ENCODE data around the gene KIAA0408.

The KIAA0408 gene

DNA sequence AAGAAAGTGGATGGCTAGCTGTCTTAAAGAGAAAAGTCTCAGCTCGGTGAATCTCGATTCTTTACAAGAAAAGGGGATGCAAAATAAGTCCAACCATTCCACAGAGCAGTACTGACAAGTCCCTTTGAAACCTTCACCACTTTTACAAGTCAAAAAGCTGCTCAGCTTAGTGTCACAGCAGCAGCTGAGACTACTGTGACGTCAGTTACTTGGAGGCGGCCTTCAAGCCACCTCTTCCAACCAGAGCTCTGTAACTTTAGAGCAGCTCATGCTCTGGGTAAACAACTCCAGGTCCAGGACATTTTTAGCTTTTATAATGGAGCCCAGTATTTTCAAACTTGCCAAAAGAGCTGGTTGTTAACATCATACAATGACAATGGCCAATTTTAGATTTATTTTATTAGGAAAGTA lies at the start of gene KIAA0408:
Gene KIAA0408 (minus strand): TSS at position 159 of the 411 bp plus-strand sequence. CDS start 5,408 bp downstream, outside the sequence.
- DNase-seq, result no peak

DNA sequence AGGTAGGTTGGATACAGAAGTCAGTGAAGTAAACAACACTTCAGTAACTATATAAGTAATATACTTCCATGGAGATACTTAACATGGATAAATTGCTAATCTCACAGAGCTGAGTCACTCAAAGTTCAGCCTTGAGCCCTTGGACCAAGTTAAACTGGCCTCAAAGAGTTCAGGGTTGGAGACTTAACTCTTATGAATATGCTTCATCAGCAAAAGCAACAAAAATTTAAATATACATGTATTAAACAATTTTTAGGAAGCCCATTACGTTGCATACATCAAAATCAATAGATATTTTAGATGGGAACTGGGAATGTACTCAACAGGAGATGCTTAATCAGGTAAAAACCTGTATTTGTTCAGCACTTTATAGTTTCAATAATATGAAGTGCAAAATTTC lies 47.7 kb upstream of the KIAA0408 start:
- no peak for DNase-seq

DNA sequence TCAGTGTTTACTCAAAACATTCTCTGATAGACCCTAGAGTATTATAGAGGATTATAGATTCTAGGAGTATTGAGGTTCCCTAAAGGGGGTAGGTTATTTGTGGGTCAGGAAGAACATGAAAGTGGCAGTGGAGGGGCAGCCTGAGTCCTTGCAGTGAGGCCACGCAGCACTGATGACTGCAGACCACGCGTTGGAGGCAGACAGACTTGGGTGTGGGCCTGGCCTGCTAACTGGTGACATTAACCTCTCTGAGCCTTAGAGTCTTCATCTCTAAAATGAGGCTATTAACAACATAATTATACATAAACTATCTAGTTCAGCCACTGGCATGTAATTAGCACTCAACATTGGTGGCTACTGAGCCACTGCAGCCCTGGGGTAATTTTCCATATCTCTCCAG lies 43.8 kb upstream of the KIAA0408 start:
- no peak for DNase-seq

DNA sequence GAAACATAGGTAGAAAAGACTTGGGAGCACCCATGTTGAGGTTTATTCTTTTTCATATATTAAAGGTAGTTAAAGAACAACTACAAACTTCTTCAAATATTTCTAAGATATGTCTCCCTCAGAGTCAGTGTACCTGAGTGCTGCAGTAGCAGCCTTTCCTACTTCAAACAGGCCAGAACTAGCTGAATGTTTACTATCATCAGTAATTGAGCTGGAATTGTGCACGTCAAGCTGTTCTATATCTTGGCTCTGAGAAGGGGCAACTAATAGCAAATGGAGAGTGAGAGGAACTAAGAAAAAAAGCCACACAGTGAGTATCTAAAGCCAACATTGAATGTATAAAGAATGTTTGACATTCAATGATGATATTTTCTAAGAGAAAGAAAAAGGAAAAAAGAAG lies 38.2 kb upstream of the KIAA0408 start:
- DNase-seq, result no peak

DNA sequence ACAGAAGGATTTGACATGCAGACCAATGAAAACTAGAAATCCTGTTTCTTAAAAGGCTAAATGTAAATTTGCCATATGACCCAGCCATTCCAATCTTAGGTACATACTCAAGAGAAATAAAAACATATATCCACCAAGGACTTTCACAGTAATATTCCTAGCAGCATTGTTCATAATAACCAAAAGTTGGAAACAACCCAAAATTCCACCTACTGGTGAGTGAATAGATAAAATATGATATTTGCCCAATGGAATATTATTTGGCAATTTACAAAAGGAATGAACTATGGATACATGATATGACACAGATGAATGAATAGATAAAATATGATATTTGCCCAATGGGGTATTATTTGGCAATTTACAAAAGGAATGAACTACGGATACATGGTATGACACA lies 37.3 kb upstream of the KIAA0408 start:
- DNase-seq, result no peak

DNA sequence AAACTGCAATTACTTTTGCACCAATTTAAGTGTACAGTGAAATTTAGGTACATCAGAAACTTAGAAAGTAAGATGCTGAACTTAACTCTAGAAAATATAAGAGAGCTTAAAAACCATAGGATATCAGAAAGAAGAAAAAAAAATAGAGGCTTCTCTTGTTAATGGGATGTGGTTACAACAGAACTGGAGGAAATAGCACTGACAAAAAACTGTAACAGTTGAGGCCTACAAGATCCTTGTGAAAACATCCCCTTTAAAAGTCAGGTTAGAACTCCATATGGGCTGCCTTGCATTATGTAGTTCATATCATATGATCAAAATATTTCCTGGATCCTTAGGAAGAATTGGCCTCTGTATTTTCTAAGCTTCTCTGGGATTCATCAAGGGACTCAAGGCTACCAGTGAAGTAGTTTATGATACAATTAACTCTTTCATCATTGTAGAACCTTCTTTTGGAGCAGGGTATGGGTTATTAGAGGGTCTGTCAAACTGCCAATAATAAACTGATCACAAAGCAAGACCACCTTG lies 35.1 kb upstream of the KIAA0408 start:
- DNase-seq, result no peak

DNA sequence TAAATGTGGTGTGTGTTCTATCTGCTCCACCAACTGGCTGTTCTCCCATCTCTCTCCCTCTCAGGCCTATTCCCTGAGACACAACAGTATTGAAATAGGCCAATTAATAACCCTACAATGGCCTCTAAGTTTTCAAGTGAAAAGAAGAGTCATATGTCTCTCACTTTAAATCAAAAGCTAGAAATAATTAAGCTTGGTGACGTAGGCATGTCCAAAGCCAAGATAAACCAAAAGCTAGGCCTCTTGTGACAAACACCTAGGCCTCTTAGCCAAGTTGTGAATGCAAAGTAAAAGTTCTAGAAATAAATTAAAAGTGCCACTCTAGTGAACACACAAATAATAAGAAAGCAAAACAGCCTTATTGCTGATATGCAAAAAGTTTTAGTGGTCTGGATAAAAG lies 30.1 kb upstream of the KIAA0408 start:
- DNase-seq, result no peak

DNA sequence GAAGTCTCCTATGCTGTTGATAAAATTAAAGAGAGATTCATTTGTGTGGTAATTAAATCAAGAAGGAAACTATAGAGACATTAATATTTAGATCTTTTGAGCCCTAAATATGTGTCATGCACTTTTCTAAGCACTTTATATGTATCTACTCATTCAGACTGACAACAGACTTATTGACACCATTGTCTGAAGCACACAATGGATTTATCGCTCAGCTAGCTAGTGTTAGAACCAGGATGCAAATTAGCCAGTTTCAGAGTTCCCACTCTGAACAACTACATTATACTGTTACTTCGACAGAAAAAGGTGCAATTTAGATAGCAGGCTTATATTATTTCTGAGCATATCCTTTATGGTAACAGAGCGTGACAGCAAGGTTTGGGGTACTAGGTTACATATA lies 27.7 kb upstream of the KIAA0408 start:
- no peak for DNase-seq

DNA sequence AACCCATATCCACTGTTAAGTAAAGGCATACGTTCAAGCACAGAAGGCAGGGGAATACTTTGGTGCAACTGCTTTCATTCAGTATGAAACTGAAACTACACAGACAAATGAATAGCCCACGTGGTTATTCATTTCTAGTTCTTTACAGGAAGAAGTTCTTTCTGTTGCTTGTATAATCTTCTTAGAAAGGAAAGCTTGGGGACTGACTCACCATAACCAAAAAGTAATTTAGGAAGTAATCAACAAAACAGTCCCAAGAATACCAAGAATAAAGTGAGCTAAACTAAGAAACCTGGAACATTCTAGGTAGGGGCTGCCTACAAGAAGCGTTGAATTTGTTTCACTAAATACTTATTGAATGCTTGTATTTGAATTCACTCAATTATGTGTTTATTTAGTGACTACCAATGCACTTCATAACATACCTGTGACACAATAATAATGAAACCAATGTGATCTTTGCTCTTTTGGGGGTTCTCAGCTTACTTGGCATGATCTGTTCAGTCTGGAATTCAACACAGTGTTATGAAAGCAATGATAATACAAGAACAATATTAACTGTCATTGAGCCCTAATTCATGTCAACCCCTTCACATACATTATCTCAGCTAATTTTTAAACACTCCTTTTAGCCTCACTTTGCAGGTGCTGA lies 25.1 kb upstream of the KIAA0408 start:
- DNase-seq, result no peak

DNA sequence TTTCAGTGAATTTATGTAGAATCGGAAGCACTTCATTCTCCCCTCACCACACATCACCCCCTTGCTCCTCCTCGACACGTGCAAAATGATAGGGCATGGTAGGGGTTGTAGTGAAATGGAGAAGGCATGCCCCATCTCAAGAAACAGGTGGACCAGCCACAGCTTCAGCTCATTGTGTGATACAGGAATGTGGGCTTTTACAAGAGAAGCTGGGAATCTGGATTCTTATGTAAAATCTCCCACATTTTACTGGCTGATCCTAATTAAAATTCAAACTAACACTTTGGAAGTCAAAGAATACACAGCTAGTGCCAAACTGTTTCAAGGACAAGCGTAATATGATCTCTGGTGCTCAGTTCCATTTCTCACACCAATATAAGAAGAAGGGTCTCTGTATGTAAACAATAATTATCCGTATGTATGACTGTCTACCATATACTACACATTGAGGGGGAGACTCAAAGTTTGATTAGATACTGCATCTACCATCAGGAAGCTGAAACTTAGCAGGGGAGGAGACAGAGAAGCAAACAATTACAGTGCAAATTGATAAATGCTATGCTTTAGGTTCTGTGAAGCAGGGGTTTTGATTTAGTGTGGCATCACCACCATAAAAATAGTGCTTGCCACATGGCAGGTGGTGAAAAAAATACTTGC lies 24.3 kb upstream of the KIAA0408 start:
- no peak for DNase-seq

DNA sequence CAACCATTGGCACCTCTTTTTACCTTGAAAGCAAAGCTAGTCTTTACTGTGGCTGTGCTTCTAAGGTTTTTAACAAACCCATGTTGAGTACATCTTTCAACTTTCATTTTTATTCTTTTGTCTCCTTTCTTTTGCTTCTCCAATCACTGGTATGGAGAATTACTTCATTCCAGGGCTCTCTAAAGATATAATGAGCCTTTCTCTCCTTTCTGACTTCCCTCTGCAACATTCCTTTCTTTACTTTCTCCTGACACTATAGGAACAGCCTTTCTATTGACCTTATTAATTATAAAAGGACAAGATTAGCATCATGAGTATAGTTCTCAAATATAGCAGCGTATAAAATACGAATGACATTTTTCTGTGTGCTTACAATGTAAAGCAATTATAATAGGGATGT lies 23.1 kb upstream of the KIAA0408 start:
- DNase-seq, result no peak

DNA sequence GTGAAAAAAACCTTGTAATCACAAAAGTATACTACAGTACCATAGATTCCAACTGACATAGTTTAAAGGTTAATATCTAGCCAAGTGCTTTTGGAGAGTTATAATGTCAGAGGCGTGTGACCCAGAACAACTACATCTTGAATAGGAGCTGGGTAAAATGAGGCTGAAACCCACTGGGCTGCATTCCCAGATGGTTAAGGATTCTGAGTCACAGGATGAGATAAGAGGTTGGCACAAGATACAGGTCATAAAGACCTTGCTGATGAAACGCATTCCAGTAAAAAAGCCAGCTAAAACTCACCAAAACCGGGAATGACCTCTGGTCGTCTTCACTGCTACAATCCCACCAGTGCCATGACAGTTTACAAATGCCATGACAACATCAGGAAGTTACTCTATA lies 22.4 kb upstream of the KIAA0408 start:
- DNase-seq, result no peak

DNA sequence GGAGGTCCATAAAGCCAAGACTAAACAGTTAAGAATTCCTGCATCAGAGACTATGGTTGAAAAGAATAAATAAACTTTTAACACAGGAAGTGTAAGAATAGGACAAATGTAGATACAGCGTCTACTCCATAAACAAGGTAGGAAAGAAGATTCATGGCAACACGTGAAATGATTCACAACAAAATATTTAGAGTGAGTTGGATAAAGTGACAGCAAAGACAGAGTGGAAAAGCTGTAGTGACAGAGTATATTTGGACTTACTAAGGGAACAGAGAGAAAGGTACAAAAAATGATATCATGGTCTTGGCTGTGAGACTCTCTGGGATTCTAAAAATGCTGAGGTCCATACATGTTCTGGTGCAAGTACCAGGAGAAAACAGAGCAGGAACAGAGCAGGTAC lies 21.9 kb upstream of the KIAA0408 start:
- DNase-seq, result no peak

DNA sequence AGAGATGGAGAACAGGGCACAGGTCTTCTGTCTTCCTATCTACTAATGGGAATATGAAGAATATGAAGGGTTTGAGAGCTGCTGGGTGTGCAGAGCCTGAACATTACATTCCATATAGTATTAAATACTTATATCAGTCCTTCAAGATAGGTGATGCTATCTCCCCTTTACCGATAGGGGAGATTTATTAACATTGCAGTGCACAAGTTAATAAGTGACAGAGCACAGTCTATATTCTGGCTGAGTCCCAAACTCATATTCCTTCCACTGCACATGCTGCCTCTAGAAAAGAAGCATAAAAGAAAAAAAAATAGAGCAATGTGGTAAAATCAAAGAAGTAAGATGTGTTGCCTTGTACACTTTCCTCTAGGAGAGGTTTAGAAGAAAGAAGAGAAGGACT lies 18.5 kb upstream of the KIAA0408 start:
- DNase-seq, result no peak

DNA sequence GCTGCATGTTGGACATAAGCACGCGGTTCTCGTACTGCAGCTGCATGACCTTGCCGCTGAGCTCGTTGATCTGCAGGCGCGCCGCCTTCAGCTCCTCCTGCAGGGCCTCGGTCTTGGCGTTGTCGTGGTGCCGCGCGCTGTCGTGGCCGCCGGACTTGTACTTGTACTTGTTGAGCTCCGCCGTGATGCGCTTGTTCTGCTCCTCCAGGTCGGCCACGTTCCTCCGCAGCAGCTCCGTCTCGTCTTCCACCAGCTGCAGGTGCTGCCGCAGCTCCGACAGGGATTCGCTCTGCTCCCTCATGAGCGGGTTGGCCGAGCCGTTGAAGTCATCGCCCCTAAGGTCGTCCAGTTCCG lies 16.6 kb upstream of the KIAA0408 start:
- DNase-seq, result no peak

DNA sequence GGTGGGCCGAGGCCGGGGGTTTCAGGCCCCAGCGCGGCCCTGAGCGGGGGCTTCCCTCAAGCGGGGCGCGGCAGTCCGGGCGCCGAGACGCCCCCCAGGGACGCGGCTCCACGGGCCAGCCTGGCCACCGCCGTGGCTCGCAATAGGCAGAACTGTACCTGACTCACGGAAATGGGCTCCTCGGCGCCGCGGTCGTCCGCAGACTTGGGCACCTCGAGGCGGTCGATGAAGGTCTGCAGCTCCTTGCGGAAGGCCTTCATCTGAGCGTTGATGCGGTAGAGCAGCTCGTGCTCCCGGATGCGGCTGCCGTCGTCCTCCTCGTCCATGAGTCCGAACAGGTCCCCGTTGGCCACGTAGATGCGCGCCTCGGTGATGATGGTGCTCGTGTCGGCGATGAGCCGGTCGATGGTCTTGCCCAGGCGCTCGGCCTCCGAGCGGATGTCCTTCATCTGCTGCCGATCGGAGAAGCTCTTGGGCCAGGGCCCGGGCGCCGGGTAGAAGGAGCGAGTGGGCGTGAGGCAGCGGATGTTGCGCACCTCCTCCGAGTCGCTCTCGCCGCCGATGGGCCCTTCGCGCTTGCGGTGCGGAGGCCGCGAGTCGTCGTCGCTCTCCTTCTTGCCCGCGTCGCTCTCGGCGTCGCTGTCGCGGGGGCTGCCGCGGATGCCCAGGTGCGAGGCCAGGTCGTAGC lies 16.1 kb upstream of the KIAA0408 start:
- no peak for DNase-seq

DNA sequence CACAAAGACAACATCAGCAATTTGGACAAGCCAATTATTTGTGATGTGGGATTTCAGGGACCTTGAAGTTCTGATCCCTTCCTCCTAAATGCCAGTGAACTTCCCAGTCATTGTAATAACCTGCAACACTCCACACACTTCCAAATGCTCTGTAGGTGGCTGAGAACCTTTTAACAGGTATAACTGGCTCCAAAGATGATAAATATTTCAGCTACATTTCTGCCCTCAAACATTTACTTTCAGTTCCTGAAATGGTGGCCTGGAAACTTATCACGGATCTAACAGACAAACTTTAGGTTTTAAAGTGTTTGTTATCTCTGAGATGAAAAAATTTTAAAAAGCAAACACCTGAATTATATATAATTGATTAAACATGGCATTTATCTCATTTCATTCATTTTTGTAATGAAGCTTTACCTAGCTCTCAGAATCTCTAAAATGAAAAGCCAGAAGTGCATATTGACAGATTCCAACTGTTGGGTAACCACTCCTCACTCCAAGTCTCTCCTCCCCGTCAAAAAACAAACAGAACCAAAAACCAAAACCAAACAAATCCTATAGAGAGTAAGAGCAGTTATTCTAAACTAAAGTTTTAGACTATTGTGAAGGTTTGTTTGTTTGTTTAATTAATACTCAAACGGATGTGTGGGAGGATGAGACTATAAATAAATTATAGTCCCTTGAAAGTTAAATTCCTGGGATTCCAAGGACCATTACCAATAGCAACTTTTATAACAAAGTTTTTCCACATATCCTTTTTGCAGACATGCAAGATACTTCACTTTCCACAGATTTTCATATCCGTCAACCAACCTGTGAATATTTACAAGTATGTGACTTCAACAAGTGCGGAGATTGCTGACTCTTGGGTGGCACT lies 12.4 kb upstream of the KIAA0408 start:
- DNase-seq, result no peak

DNA sequence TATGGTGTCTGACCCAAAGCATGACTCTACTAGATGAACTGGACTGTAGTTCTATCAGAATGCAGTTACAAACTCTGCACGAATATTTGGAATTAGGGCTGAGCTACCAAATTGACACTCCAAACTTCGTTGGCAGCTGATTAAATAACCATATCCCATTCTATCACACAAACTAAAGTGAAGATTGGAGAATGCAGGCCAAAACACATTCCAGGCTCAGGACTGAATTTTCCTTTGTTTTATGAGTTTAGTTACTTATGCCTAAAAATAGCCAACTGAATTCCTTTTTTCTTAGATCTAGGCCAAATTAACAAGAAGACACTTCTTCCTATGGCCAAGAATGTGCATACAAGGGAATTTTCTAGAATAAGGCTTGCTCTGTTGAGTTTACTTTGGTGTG lies 9.7 kb upstream of the KIAA0408 start:
- DNase-seq, result no peak

DNA sequence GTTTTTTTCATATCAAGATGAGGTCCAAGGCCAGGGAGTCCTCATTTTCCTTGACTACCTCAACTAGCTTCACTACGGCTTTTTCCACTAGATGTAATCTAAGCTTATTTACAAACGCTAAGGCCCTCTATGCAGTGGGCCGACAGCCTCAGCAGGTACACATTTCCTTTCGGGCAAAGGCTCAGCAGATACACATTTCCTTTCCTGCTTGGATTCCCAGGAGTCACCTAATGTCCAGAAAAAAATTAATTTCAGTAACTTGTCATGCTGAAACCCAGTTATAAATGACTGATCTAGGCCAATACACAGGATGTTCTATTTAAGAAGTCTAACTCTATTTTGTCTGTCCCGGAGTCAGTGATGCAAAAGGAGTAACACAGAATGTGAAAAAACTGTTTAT lies 7.2 kb upstream of the KIAA0408 start:
- no peak for DNase-seq

DNA sequence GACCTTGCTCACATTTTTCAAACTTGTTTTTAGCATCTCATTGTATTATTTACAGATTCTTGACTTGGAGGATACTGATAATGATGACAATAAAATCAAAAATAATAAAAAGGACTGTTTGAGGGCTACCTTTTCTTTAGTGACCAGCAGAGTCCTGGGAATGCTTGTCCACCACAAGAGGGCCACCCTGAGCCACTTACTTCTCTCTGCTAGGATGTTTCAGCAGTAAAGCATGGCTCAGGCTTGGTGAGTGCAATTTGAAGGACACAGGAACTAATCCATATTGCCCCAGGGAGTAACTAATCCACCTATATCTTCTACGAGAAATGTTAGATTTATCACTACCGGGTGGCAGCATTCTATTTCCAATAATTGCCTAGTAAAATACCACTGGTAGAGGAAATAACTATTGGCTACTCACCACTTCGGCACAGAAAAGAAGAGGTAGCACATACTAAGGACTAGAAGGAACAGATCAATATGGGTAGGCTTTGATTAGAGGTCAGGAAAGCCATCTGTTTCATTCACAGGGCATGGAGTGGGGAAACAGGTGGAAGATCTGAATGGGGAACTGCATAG lies 5.8 kb upstream of the KIAA0408 start:
- no peak for DNase-seq

DNA sequence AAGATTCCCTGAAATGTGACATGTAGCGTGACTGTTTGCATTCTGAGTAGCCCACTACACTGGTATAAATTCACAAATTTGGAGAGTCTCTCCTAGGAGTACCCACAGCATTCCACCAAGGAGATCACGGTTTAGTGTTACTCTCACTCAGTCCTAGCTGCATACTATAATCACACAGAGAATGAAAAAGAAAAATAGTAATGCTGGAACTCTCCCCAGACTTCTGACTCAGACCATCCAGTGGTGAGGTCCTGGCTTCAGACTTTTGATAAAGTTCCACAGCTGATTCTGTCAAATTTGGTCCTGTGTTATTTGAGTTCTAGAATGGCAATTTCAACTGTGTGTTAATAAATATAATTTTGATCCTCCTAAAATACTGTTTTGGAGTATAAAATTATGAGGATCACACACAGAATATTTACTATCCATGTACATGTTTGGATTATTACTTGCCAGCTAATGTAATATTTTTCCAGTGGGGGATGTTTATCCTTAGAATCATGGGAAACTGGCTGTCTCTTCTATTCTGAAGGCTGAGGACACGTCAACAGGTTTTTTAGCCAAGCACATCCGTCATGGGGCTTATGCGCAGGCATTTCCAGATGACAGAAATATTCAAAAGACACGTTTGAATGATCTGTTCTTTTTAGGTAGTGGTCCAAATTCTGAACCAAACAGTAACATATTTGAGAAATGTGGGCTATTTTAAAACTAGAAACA lies 5.1 kb upstream of the KIAA0408 start:
- DNase-seq, result no peak

DNA sequence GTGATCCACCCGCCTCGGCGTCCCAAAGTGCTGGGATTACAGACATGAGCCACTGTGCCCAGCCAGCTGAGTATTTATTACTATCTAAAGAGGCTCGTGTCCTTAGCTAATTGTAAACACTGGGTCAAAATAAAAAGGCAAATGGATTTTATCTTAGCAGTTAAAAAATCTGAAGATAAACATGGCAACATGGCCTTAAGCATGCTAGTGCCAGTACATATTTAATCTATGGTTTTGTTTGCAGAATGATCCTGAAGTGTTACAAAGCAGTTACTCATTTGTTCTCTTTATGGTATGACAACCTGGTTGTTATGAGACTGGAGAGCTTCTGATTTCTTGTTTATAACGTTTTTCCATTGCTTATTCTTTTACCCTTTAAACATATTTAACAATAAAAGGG lies 3.9 kb upstream of the KIAA0408 start:
- DNase-seq, result no peak

Measured in NCI-H1092 (cell line).